ENCODE measurements around the gene TGFA. TPM values are rescaled to one million over a fixed set of nuclear protein-coding genes. Genes with fewer than 3 reads are reported as not detected.
A peak's percentile ranks its signal among the peaks of the same experiment; 100 is the strongest.

The TGFA gene
- total and polyA plus RNA-seq, 11 donors, result 0.50 to 4.9 (median 1.0) TPM

- no peak overlapping the region for H3K4me3 ChIP-seq
- H3K4me1 ChIP-seq, result no peaks in the 10 kb centered on the region
- intact Hi-C loops (cut with DNase I), result no loop called here
- H3K27me3 ChIP-seq, result peaks cover 0 to 2% (median 0%) of the 10 kb centered on the region in 9 donors
- no peak for TF ChIP-seq CTCF (IDR thresholded peaks at IDR 0.05)
- no peak for TF ChIP-seq POLR2A (IDR thresholded peaks at IDR 0.05)
- H3K36me3 ChIP-seq, result no peaks in the 10 kb centered on the region
- 91 to 98% (median 94%) methylated on average over 8 of the region's 8 CpGs for WGBS, 4 donors
- ATAC-seq (peak in 1 of 4 donors; percentile 15), DNase-seq (no peak)
- H3K27ac ChIP-seq, result no peak overlapping the region
- no peaks in the 10 kb centered on the region for H3K9me3 ChIP-seq
Measured at GRCh38 chr2:70442301-70443077, 111.1 kb downstream of the TGFA start.

GRCh38 chr2:70440621-70441020 lies 113.0 kb downstream of the TGFA start:
- Histone ChIP-seq H3K4me3 (no peak overlapping the region), H3K27ac (no peak overlapping the region), H3K36me3 (no peaks in the 10 kb centered on the region), H3K27me3 (peaks cover 0 to 2% (median 0%) of the 10 kb centered on the region in 9 donors), H3K4me1 (no peaks in the 10 kb centered on the region), H3K9me3 (no peaks in the 10 kb centered on the region)
- no peak for TF ChIP-seq CTCF (IDR thresholded peaks at IDR 0.05)
- TF ChIP-seq POLR2A (IDR thresholded peaks at IDR 0.05), result no peak
- ATAC-seq (no peak), DNase-seq (no peak)
- intact Hi-C loops (cut with DNase I), result no loop called here

GRCh38 chr2:70435138-70435537 lies 118.5 kb downstream of the TGFA start:
- no peak for ATAC-seq
- Histone ChIP-seq H3K9me3 (no peaks in the 10 kb centered on the region), H3K27ac (no peak overlapping the region), H3K36me3 (no peaks in the 10 kb centered on the region), H3K4me3 (no peak overlapping the region), H3K4me1 (no peaks in the 10 kb centered on the region), H3K27me3 (peaks cover 0 to 2% (median 0%) of the 10 kb centered on the region in 9 donors)
- intact Hi-C loops (cut with DNase I), result no loop called here
- WGBS, 4 donors, result 56 to 74% (median 72%) methylated on average over 1 of the region's 1 CpG
- TF ChIP-seq CTCF (IDR thresholded peaks at IDR 0.05), result no peak
- TF ChIP-seq POLR2A (IDR thresholded peaks at IDR 0.05), result no peak
- DNase-seq, result no peak

- Histone ChIP-seq H3K36me3 (no peaks in the 10 kb centered on the region), H3K4me1 (no peaks in the 10 kb centered on the region), H3K4me3 (no peak overlapping the region), H3K27ac (no peak overlapping the region), H3K27me3 (peaks cover 0 to 2% (median 0%) of the 10 kb centered on the region in 9 donors), H3K9me3 (peaks cover 0 to 7% (median 0%) of the 10 kb centered on the region in 12 donors)
- no peak for TF ChIP-seq POLR2A (IDR thresholded peaks at IDR 0.05)
- no peak for TF ChIP-seq CTCF (IDR thresholded peaks at IDR 0.05)
- 80 to 90% (median 84%) methylated on average over 1 of the region's 1 CpG for WGBS, 4 donors
- intact Hi-C loops (cut with DNase I), result no loop called here
- ATAC-seq (no peak), DNase-seq (no peak)
Measured at GRCh38 chr2:70433315-70433714, 120.3 kb downstream of the TGFA start.

Measured in heart left ventricle (tissue), 16 donors.